K562 (cell line): ENCODE data around the gene SCG2. TPM values are rescaled to one million over a fixed set of nuclear protein-coding genes. Genes with fewer than 3 reads are reported as not detected.

ENCODE experiments used
- ATAC-seq: fragments of 200-7000 bp; cut with Tn5 transposase; 3 replicates; pipeline ENCODE4 v1.9.1; 2020; ENCODE audit warnings: moderate library complexity
- BruUV-seq: library from RNA; stranded (reverse); fragments of 400-500 nt; replicated peaks from 2 replicates; lab custom pipeline; 2021; lab: Mats Ljungman, UMichigan
- CTCF ChIA-PET: fragments of 300-600 bp; formaldehyde crosslinking; extraction: SDS; loops from one replicate; lab custom pipeline; 2021; ENCODE audit warnings: low intra/inter-chr PET ratio; lab: Yijun Ruan, JAX
- POLR2A ChIA-PET: fragments of 300-600, 350-650 bp; sonication (Branson Sonifier 250); formaldehyde crosslinking; extraction: SDS; loops from one replicate; lab custom pipeline; 2021; ENCODE audit warnings: antibody characterized with exemption, inconsistent platforms; lab: Yijun Ruan, JAX
- DNase-seq, 4 experiments: peaks; one replicate each; pipeline versions ENCODE4 v3.0.0 to v3.0.0-alpha.2; 2011 to 2018; ENCODE audit warnings: low spot score in 3 of 4, mixed read lengths in 3 of 4; ENCODE audit errors: extremely low read depth in 1 of 4
- FAIRE-seq: peaks from 2 replicates; lab custom pipeline; 2011; peaks lifted over from hg19 to GRCh38; lab: Jason Lieb, UNC
- H2AFZ ChIP-seq: 2 replicates; pipeline ENCODE4 v1.6.0; 2011; ENCODE audit warnings: low read depth, low read length, control low read depth, inconsistent platforms
- H3K27ac ChIP-seq: fragments of 200-600 bp; 3 replicates; pipeline ENCODE4 v1.8.0; 2011; ENCODE audit warnings: low read depth, mild to moderate bottlenecking, control low read depth, inconsistent platforms, low read length, moderate library complexity, mixed read lengths; ENCODE audit errors: extremely low read depth
- H3K27me3 ChIP-seq, 2 experiments: fragments of 300-600 bp in 1 of 2; 2 replicates in 1 of 2; 3 replicates in 1 of 2; pipeline versions ENCODE4 v1.6.0 to v1.8.0; 2011; ENCODE audit warnings: inconsistent platforms in 2 of 2, low read length in 2 of 2, mild to moderate bottlenecking in 1 of 2, mixed read lengths in 1 of 2, moderate library complexity in 1 of 2; ENCODE audit not compliant: control insufficient read depth in 2 of 2, insufficient read depth in 2 of 2
- H3K36me3 ChIP-seq: fragments of 300-600 bp; 3 replicates; pipeline ENCODE4 v1.8.0; 2011; ENCODE audit warnings: mild to moderate bottlenecking, low read length, inconsistent platforms; ENCODE audit not compliant: control insufficient read depth, insufficient read depth
- H3K4me1 ChIP-seq, 2 experiments: fragments of 200-600 bp in 1 of 2; replicated peaks in 1 of 2; 2 replicates in 1 of 2; 3 replicates in 1 of 2; pipeline versions ENCODE4 v1.5.1 to v1.8.0; 2011; ENCODE audit warnings: inconsistent platforms in 2 of 2, low read length in 2 of 2, mild to moderate bottlenecking in 1 of 2, mixed read lengths in 1 of 2, moderate library complexity in 1 of 2; ENCODE audit not compliant: control insufficient read depth in 2 of 2, insufficient read depth in 2 of 2
- H3K4me2 ChIP-seq: 2 replicates; pipeline ENCODE4 v1.6.1; 2011; ENCODE audit warnings: low read length, control low read depth, inconsistent platforms, mixed read lengths; ENCODE audit not compliant: insufficient read depth
- H3K4me3 ChIP-seq: fragments of 200-600 bp; sonication (generic), shearing (Covaris generic); 2 replicates; pipeline ENCODE4 v1.5.1; 2016; ENCODE audit warnings: control low read depth, inconsistent platforms
- H3K79me2 ChIP-seq: fragments of 200-600 bp; 3 replicates; pipeline ENCODE4 v1.8.0; 2011; ENCODE audit warnings: low read length, inconsistent platforms; ENCODE audit not compliant: control insufficient read depth, insufficient read depth
- H3K9ac ChIP-seq, 2 experiments: 2 replicates each; pipeline versions ENCODE4 v1.6.0 to v1.6.1; 2011; ENCODE audit warnings: low read depth in 2 of 2, low read length in 2 of 2, control low read depth in 1 of 2, inconsistent platforms in 1 of 2, mild to moderate bottlenecking in 1 of 2, mixed read lengths in 1 of 2; ENCODE audit not compliant: insufficient read depth in 1 of 2
- H3K9me1 ChIP-seq: one replicate; pipeline ENCODE4 v1.6.0; 2011; ENCODE audit warnings: inconsistent platforms, mild to moderate bottlenecking, low read length, moderate library complexity; ENCODE audit not compliant: control insufficient read depth, insufficient read depth
- H3K9me3 ChIP-seq: replicated peaks from 2 replicates; pipeline ENCODE4 v1.5.1; 2011; ENCODE audit warnings: low read depth, low read length, inconsistent platforms; ENCODE audit not compliant: control insufficient read depth, insufficient read depth
- H4K20me1 ChIP-seq: replicated peaks from 2 replicates; pipeline ENCODE4 v1.6.1; 2011; ENCODE audit warnings: low read length, inconsistent platforms, mixed read lengths; ENCODE audit not compliant: control insufficient read depth, insufficient read depth
- ASH1L ChIP-seq: fragments of 450-650 bp; IDR thresholded peaks from 2 replicates; pipeline ENCODE4 v1.6.1; 2018; ENCODE audit warnings: borderline replicate concordance, mild to moderate bottlenecking, low read depth; ENCODE audit not compliant: partially characterized antibody
- BRF1 ChIP-seq: IDR thresholded peaks from 3 replicates; pipeline ENCODE4 v1.6.1; 2011; ENCODE audit warnings: borderline replicate concordance, mild to moderate bottlenecking; ENCODE audit not compliant: insufficient read length; ENCODE audit errors: extremely low read depth
- BRF2 ChIP-seq: IDR thresholded peaks from 3 replicates; pipeline ENCODE4 v1.6.1; 2011; ENCODE audit warnings: borderline replicate concordance, mild to moderate bottlenecking; ENCODE audit not compliant: insufficient read length, insufficient read depth
- DACH1 ChIP-seq: fragments of 450-650 bp; IDR thresholded peaks from 2 replicates; pipeline ENCODE4 v1.6.1; 2018; ENCODE audit not compliant: partially characterized antibody
- FOXP1 ChIP-seq: sonication (generic); formaldehyde crosslinking; IDR thresholded peaks from 2 replicates; pipeline ENCODE4 v1.8.0; 2022; ENCODE audit warnings: mild to moderate bottlenecking, missing genetic modification reagents
- HNRNPH1 ChIP-seq: fragments of 200-400 bp; formaldehyde crosslinking; optimal IDR thresholded peaks from 2 replicates; pipeline ENCODE3; 2017; ENCODE audit warnings: low read depth, mild to moderate bottlenecking, low read length, moderate library complexity
- JUND ChIP-seq, 2 experiments: IDR thresholded peaks; 2 replicates in 1 of 2; 3 replicates in 1 of 2; pipeline ENCODE4 v1.6.1; 2011; ENCODE audit warnings: borderline replicate concordance in 2 of 2, low read depth in 2 of 2, low read length in 2 of 2, improper control_type of control experiment in 1 of 2, missing biosample characterization in 1 of 2, missing genetic modification characterization in 1 of 2, missing genetic modification reagents in 1 of 2
- SETDB1 ChIP-seq: IDR thresholded peaks from one replicate; pipeline ENCODE4 v1.6.1; 2012; ENCODE audit warnings: low read length, control low read depth, inconsistent platforms
- TAF9B ChIP-seq: fragments of 450-650 bp; IDR thresholded peaks from 2 replicates; pipeline ENCODE4 v1.6.1; 2018; ENCODE audit warnings: mild to moderate bottlenecking; ENCODE audit not compliant: partially characterized antibody
- TARDBP ChIP-seq: fragments of 450-650 bp; IDR thresholded peaks from 2 replicates; pipeline ENCODE4 v1.6.1; 2016
- ZBTB33 ChIP-seq: sonication (generic); formaldehyde crosslinking; IDR thresholded peaks from 2 replicates; pipeline ENCODE4 v1.8.1; 2023; ENCODE audit warnings: mild to moderate bottlenecking, missing genetic modification reagents
- ZFP36 ChIP-seq: fragments of 150-350 bp; IDR thresholded peaks from 2 replicates; pipeline ENCODE4 v1.6.1; 2018; ENCODE audit warnings: low read length, low read depth; ENCODE audit not compliant: partially characterized antibody
- WGBS: fragments of 100-300 bp; shearing (Covaris generic); methylation state at CpG from one replicate; pipeline ENCODE4 v1.1.6; 2016; ENCODE audit warnings: low coverage, mixed read lengths; ENCODE audit not compliant: insufficient coverage; ENCODE audit errors: missing lambda C conversion rate; 5-methylcytosine and 5-hydroxymethylcytosine counted together
- in situ Hi-C: fragments of 300-500 bp; cut with MboI; formaldehyde crosslinking; loops from 4 replicates; pipeline ENCODE4 v1.15.0; 2018; ENCODE audit warnings: inconsistent platforms, mixed read lengths
- intact Hi-C: fragments of 100-400 bp; cut with micrococcal nuclease; formaldehyde crosslinking; loops from 2 replicates; pipeline ENCODE4 v1.14.2; 2022
- polyA plus RNA-seq, 8 experiments: library from polyadenylated mRNA; depleted of rRNA in 4 of 8; stranded (reverse) in 5 of 8; unstranded in 3 of 8; fragments of >200 nt; fragmentation: Nextera tagmentation in 2 of 8; fragmentation: Illumina TruSeq in 1 of 8; extraction: Ambion mirVana in 2 of 8; extraction: Trizol in 1 of 8; gene quantifications; 2 replicates each; pipeline versions ENCODE4 v1.2.1 to v1.2.3, GENCODE V29; 2011 to 2014; ENCODE audit warnings: inconsistent platforms in 1 of 8, missing spikeins in 1 of 8
- total RNA-seq, 7 experiments: library from RNA; depleted of rRNA in 6 of 7; stranded (reverse); fragments of >200 nt in 6 of 7; fragmentation: Illumina TruSeq in 2 of 7; extraction: Trizol in 2 of 7; gene quantifications; 2 replicates each; pipeline versions ENCODE4 v1.2.1 to v1.2.3, GENCODE V29; 2011 to 2021; ENCODE audit warnings: low replicate concordance in 1 of 7
- TF ChIP-seq, protein P1 (sequence below): fragments of 450-650 bp; conservative IDR thresholded peaks from 2 replicates; pipeline ENCODE4 v1.6.1; 2016; ENCODE audit warnings: missing genetic modification characterization, low read depth, mild to moderate bottlenecking, control low read depth, missing compliant biosample characterization
- TF ChIP-seq, protein P2 (sequence below): fragments of 250-450 bp; sonication (Bioruptor Pico); IDR thresholded peaks from 2 replicates; pipeline ENCODE4 v1.5.0; 2021; ENCODE audit warnings: mild to moderate bottlenecking, borderline replicate concordance
- TF ChIP-seq, protein P3 (sequence below): fragments of 250-450 bp; sonication (Bioruptor Pico); IDR thresholded peaks from 2 replicates; pipeline ENCODE4 v1.8.0; 2022; ENCODE audit warnings: moderate library complexity, mild to moderate bottlenecking, inconsistent platforms

Gene SCG2
- total and polyA plus RNA-seq, 9 of the 15 experiments (the other 6 are each of a cell fraction or from before 2014, with no cell fraction given): 0.07 to 1.6 (median 1.1) TPM

DNA sequence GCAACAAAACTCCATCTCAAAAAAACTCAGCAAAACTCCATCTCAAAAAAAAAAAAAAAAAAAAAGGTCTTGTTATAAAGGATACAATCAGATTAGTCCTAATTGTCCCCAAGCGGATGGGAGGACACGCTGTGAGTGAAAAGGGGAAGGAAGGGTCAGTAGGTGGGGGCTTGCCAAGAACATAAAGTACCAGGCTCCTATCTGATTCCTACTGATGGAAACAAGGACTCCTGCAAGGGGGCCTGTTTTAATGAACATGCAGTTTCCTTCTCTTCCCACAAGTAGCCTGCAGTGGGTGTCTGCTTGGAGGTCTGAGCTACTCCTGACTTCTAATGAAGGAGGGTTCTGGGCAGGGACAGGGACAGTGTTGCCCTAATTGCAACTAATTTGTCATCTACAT lies 7.9 kb downstream of the SCG2 start:
- DNase-seq (no peak), ATAC-seq (no peak), FAIRE-seq (no peak)
- Histone ChIP-seq H3K79me2 (no peaks in the 10 kb centered on the region), H4K20me1 (no peaks in the 10 kb centered on the region), H3K27ac (no peak overlapping the region), H3K4me2 (no peak overlapping the region), H3K9ac (no peak overlapping the region), H3K36me3 (no peaks in the 10 kb centered on the region), H3K9me3 (no peaks in the 10 kb centered on the region), H2AFZ (no peak overlapping the region), H3K4me1 (no peaks in the 10 kb centered on the region), H3K4me3 (no peak overlapping the region), H3K27me3 (no peaks in the 10 kb centered on the region), H3K9me1 (no peaks in the 10 kb centered on the region)
- POLR2A ChIA-PET: no interaction called here
- intact Hi-C loops: no loop called here
- 8% methylated on average over 2 of the region's 2 CpGs for WGBS
- CTCF ChIA-PET: no interaction called here
- BruUV-seq: no TSS peak
- in situ Hi-C loops: no loop called here
- TF ChIP-seq SETDB1 (no peak), ASH1L (no peak), FOXP1 (no peak), TARDBP (no peak), ZFP36 (no peak), JUND (IDR thresholded peaks at IDR 0.05; ENCODE audit: borderline replicate concordance, low read depth, low read length) (no peak), JUND (tag; IDR thresholded peaks at IDR 0.05; ENCODE audit: borderline replicate concordance, low read depth, low read length) (no peak), HNRNPH1 (no peak), DACH1 (no peak), BRF1 (no peak), BRF2 (no peak), TAF9B (no peak), ZBTB33 (CRISPR knock-in tag) (no peak)
- TF ChIP-seq, protein P1, sequence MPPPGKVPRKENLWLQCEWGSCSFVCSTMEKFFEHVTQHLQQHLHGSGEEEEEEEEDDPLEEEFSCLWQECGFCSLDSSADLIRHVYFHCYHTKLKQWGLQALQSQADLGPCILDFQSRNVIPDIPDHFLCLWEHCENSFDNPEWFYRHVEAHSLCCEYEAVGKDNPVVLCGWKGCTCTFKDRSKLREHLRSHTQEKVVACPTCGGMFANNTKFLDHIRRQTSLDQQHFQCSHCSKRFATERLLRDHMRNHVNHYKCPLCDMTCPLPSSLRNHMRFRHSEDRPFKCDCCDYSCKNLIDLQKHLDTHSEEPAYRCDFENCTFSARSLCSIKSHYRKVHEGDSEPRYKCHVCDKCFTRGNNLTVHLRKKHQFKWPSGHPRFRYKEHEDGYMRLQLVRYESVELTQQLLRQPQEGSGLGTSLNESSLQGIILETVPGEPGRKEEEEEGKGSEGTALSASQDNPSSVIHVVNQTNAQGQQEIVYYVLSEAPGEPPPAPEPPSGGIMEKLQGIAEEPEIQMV: no peak
- TF ChIP-seq, protein P2, sequence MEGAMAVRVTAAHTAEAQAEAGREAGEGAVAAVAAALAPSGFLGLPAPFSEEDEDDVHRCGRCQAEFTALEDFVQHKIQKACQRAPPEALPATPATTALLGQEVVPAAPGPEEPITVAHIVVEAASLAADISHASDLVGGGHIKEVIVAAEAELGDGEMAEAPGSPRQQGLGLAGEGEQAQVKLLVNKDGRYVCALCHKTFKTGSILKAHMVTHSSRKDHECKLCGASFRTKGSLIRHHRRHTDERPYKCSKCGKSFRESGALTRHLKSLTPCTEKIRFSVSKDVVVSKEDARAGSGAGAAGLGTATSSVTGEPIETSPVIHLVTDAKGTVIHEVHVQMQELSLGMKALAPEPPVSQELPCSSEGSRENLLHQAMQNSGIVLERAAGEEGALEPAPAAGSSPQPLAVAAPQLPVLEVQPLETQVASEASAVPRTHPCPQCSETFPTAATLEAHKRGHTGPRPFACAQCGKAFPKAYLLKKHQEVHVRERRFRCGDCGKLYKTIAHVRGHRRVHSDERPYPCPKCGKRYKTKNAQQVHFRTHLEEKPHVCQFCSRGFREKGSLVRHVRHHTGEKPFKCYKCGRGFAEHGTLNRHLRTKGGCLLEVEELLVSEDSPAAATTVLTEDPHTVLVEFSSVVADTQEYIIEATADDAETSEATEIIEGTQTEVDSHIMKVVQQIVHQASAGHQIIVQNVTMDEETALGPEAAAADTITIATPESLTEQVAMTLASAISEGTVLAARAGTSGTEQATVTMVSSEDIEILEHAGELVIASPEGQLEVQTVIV (CRISPR knock-in tag): no peak
- TF ChIP-seq, protein P3, sequence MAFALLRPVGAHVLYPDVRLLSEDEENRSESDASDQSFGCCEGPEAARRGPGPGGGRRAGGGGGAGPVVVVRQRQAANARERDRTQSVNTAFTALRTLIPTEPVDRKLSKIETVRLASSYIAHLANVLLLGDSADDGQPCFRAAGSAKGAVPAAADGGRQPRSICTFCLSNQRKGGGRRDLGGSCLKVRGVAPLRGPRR (CRISPR knock-in tag): no peak
